ENCODE data around the gene DLX3.

The DLX3 gene

GRCh38 chr17:50026837-50027171 lies 31.8 kb upstream of the DLX3 start:
- peak; percentile 99 for TF ChIP-seq CTCF (IDR thresholded peaks at IDR 0.05; ENCODE audit: low read depth, low read length)
- H3K4me3 ChIP-seq (ENCODE audit: low read depth, low read length): no peak overlapping the region
- no peaks in the 10 kb centered on the region for H3K36me3 ChIP-seq
- DNase-seq: peak; percentile 86
- no peaks in the 10 kb centered on the region for H3K9me3 ChIP-seq (ENCODE audit: severe bottlenecking)
- no peaks in the 10 kb centered on the region for H3K27me3 ChIP-seq (ENCODE audit: insufficient read depth, low read depth, severe bottlenecking)
- H3K27ac ChIP-seq: no peak overlapping the region

GRCh38 chr17:50026046-50026675 lies 31.1 kb upstream of the DLX3 start:
- TF ChIP-seq CTCF (IDR thresholded peaks at IDR 0.05; ENCODE audit: low read depth, low read length): no peak
- H3K27me3 ChIP-seq (ENCODE audit: insufficient read depth, low read depth, severe bottlenecking): no peaks in the 10 kb centered on the region
- H3K27ac ChIP-seq: no peak overlapping the region
- no peak for DNase-seq
- H3K4me3 ChIP-seq (ENCODE audit: low read depth, low read length): no peak overlapping the region
- H3K36me3 ChIP-seq: no peaks in the 10 kb centered on the region
- no peaks in the 10 kb centered on the region for H3K9me3 ChIP-seq (ENCODE audit: severe bottlenecking)

- H3K4me3 ChIP-seq (ENCODE audit: low read depth, low read length): no peak overlapping the region
- no peak for DNase-seq
- H3K27me3 ChIP-seq (ENCODE audit: insufficient read depth, low read depth, severe bottlenecking): no peaks in the 10 kb centered on the region
- no peak for TF ChIP-seq CTCF (IDR thresholded peaks at IDR 0.05; ENCODE audit: low read depth, low read length)
- no peaks in the 10 kb centered on the region for H3K9me3 ChIP-seq (ENCODE audit: severe bottlenecking)
- no peak overlapping the region for H3K27ac ChIP-seq
- H3K36me3 ChIP-seq: no peaks in the 10 kb centered on the region
Measured at GRCh38 chr17:50024808-50025207, 29.8 kb upstream of the DLX3 start.

- Histone ChIP-seq H3K36me3 (no peaks in the 10 kb centered on the region), H3K27me3 (ENCODE audit: insufficient read depth, low read depth, severe bottlenecking) (no peaks in the 10 kb centered on the region), H3K9me3 (ENCODE audit: severe bottlenecking) (no peaks in the 10 kb centered on the region), H3K4me3 (ENCODE audit: low read depth, low read length) (no peak overlapping the region), H3K27ac (no peak overlapping the region)
- no peak for DNase-seq
- TF ChIP-seq CTCF (IDR thresholded peaks at IDR 0.05; ENCODE audit: low read depth, low read length): no peak
Measured at GRCh38 chr17:50023520-50023919, 28.5 kb upstream of the DLX3 start.

- no peaks in the 10 kb centered on the region for H3K36me3 ChIP-seq
- TF ChIP-seq CTCF (IDR thresholded peaks at IDR 0.05; ENCODE audit: low read depth, low read length): no peak
- no peaks in the 10 kb centered on the region for H3K9me3 ChIP-seq (ENCODE audit: severe bottlenecking)
- DNase-seq: no peak
- no peak overlapping the region for H3K4me3 ChIP-seq (ENCODE audit: low read depth, low read length)
- H3K27ac ChIP-seq: no peak overlapping the region
- no peaks in the 10 kb centered on the region for H3K27me3 ChIP-seq (ENCODE audit: insufficient read depth, low read depth, severe bottlenecking)
Measured at GRCh38 chr17:50022463-50023130, 27.6 kb upstream of the DLX3 start.
